Left lobe of liver (tissue), 2 donors: ENCODE measurements around the gene HMX2. TPM values are rescaled to one million over a fixed set of nuclear protein-coding genes. Genes with fewer than 3 reads are reported as not detected.

Experiments used
- ATAC-seq: fragments of 200-7000 bp; cut with Tn5 transposase; one replicate; pipeline ENCODE4 v1.9.1; 2020; ENCODE audit warnings: mild to moderate bottlenecking, moderate library complexity
- DNase-seq: peaks from one replicate; pipeline ENCODE4 v3.0.0-alpha.2; 2020; ENCODE audit warnings: low spot score
- total RNA-seq: library from RNA; stranded (reverse); gene quantifications from one replicate; pipeline ENCODE4 v1.2.1, GENCODE V29; 2021
- donor health status: DM: no; HTN: no; CAD: no; lungs with moderate emphysema.
- donor health status: DM: no; HTN: yes; CAD: no.

Gene HMX2
- total RNA-seq, 1 donor from 2014 or later = not detected

- ATAC-seq (no peak), DNase-seq (no peak)
These were observed 10.9 kb upstream of the HMX2 start for GRCh38 chr10:123136806-123137642.

DNA sequence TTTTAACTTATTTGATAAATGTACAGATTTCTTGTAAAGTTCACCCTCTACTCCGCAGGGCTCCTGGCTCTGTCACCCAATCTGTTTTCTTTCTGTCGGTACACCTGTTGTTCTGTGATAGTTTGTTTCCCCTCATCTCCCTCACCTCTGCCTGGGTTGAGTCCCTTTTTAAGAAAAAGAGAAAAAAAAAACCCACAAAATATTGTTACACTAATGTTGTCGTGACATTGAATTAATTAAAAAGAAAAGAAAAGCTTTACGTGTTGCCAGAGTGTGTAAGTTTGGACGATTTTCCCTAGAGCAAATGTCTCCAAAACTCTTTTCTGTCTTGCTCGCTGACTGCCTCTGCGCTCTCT lies 8.8 kb upstream of the HMX2 start:
- ATAC-seq = no peak
- DNase-seq = no peak

GRCh38 chr10:123139521-123140163 lies 8.3 kb upstream of the HMX2 start:
- ATAC-seq = peak; percentile 91
- DNase-seq = peak; percentile 71

GRCh38 chr10:123140164-123140982 lies 7.6 kb upstream of the HMX2 start:
- ATAC-seq (peak; percentile 9), DNase-seq (no peak)

- ATAC-seq (no peak), DNase-seq (no peak)
These were observed 6.9 kb upstream of the HMX2 start for GRCh38 chr10:123140983-123141390.

DNA sequence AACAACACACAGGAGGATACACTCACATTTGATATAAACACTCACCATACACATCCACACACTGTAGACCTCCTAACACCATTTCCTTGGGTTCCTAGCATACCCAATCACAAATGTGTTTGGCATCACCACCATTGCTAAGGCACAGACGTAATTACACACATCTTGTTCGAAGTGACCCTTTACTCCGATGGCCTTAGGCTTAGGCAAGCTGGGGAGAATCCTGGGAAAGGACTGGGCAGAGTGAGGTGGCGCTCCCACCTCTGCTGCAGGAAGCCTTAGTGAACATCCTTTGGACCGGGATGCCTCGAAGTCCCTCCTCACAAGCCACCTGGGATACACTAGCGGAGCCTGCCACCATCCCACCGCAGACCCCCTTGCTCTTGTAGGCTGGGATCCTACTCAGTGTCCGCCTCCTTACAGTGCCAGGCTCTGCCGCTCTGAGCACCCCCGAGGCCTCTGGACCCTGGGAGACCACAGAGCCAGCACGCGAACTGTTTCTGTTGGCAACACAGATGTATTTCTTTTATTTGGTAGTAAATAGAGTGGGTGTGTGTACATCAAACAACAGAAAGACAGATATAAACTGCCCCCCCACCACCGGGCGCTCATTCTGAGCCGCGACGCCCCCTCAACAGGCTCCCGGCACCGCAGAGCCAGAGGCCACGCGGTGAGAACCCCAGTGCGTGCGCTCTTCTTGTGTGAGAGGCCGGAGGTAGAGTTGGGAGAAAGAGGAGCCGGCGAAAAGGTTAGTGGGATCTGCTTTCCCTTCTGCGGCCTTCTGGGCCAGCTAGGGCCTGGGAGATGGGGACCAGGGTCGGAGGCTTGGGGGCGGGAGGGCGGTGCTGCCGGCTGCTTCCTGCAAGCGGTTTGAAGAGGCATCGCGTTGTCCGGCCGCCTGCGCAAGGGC lies 5.9 kb upstream of the HMX2 start:
- ATAC-seq (no peak), DNase-seq (no peak)

DNA sequence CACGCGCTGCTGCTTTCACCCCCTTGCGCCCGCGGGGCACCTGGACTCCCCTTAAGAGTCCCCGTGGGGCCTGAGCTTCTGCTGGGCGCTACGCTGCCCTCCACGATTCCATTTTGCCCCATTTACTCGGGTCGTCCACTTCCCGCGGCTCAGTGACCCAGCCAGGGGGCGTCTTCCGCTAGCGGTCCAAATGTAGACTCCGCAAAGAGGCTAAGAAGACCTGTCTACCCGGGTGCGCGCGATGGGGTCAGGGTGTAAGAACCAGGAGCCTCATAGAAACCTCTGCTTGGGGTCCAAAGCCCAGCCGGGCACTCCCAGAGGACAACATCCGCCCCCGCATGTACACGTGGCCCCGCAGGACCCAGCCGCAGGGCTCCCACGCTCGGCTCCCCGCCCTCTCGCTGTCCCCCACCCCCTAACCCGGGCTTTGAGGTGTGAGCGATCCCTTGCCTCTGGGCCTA lies 5.2 kb upstream of the HMX2 start:
- DNase-seq (no peak), ATAC-seq (no peak)

GRCh38 chr10:123143162-123143824 lies 4.6 kb upstream of the HMX2 start:
- no peak for ATAC-seq
- DNase-seq = no peak

GRCh38 chr10:123143825-123144168 lies 4.1 kb upstream of the HMX2 start:
- no peak for ATAC-seq
- DNase-seq = no peak

- DNase-seq (no peak), ATAC-seq (peak; percentile 52)
These were observed 3.0 kb upstream of the HMX2 start for GRCh38 chr10:123144697-123145541.

- DNase-seq (no peak), ATAC-seq (no peak)
These were observed 2.4 kb upstream of the HMX2 start for GRCh38 chr10:123145542-123146012.

- no peak for DNase-seq
These were observed 1.7 kb upstream of the HMX2 start for GRCh38 chr10:123146013-123146893.

GRCh38 chr10:123146894-123147634 lies 872 bp upstream of the HMX2 start:
- ATAC-seq (no peak), DNase-seq (no peak)

More at GRCh38 chr10:123146013-123146893, 1.7 kb upstream of the HMX2 start:
- ATAC-seq = no peak

GRCh38 chr10:123148414-123149161 lies 652 bp downstream of the HMX2 start:
- ATAC-seq (no peak), DNase-seq (no peak)

GRCh38 chr10:123149162-123149567 lies 1.2 kb downstream of the HMX2 start:
- DNase-seq (no peak), ATAC-seq (no peak)

DNA sequence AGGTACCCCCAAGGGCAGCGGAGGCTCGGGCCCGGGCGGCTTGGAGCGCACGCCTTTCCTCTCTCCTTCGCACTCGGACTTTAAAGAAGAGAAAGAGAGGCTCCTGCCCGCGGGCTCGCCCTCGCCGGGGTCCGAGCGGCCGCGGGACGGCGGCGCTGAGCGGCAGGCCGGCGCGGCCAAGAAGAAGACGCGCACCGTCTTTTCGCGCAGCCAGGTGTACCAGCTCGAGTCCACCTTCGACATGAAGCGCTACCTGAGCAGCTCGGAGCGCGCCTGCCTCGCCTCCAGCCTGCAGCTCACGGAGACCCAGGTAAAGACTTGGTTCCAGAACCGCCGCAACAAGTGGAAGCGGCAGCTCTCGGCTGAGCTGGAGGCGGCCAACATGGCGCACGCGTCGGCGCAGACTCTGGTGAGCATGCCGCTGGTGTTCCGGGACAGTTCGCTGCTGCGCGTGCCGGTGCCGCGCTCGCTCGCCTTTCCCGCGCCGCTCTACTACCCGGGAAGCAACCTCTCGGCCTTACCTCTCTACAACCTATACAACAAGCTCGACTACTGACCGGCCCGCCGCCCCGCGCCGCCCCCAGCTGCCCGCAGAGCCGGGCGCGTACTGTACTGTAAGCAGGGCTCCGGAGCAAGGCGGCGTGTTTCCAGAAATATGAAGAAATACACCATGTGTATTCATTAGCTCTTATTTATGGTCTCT lies 1.8 kb downstream of the HMX2 start:
- DNase-seq (no peak), ATAC-seq (no peak)
